Retinal pigment epithelial cell (primary cell): Measurements from ENCODE around the gene MFSD6.
"Not testable (repeated sequence)": the region's sequence is repeated elsewhere in the genome, so short reads cannot be mapped to it uniquely, and the experiment has no call there.

Experiments used
- DNase-seq: peaks from one replicate; pipeline ENCODE4 v3.0.0-alpha.2; 2010; ENCODE audit warnings: low read depth
- H3K4me3 ChIP-seq: 2 replicates; pipeline ENCODE4 v1.5.1; 2011; ENCODE audit warnings: mild to moderate bottlenecking, low read length, control low read depth, moderate library complexity
- CTCF ChIP-seq: conservative IDR thresholded peaks from 2 replicates; pipeline ENCODE4 v1.5.1; 2011; ENCODE audit warnings: low read depth, low read length, control low read depth, inconsistent platforms

MFSD6 gene

GRCh38 chr2:190407662-190408537, at the start of gene MFSD6:
TSS of gene MFSD6 (plus strand) at chr2:190408355. CDS start at chr2:190436030, 27,675 bp downstream.
- no peak for DNase-seq
- H3K4me3 ChIP-seq, result peak within 1 kb of the TSS; percentile 71
- no peak for TF ChIP-seq CTCF

DNA sequence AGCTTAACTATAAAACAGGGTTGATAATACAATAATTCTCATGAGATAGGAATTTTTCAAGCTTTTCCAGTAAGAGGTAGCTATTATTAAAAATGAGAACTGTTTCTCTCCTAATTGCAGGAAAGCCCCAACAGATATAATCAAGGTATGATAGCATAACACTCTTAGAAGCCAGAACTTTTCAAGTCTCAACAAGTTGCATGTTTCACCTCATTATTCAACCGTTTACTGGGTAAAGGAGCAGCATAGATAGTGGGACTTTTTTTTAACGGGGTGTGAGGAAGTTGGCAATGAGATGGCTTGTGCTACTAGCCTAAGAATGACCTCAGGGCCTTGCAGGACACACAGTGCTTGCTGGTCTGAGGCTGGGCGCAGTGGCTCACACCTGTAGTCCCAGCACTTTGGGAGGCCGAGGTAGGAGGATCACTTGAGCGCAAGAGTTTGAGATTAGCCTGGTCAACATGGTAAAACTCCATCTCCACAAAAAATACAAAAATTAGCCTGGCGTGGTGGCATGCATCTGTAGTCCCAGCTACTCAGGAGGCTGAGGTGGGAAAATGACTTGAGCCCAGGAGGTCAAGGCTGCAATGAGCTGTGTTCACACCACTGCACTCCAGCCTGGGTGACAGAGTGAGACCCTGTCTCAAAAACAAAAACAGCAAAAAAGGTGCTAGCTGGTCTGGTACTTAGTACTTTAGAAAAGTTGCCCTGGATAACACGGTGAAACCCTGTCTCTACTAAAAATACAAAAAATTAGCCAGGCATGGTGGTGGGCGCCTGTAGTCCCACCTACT, 49.3 kb upstream of the MFSD6 start:
- not testable (repeated sequence) for H3K4me3 ChIP-seq, DNase-seq

- no peak for TF ChIP-seq CTCF
- no peak overlapping the region for H3K4me3 ChIP-seq
- DNase-seq, result no peak
Measured at GRCh38 chr2:190360561-190360960, 47.6 kb upstream of the MFSD6 start.

DNA sequence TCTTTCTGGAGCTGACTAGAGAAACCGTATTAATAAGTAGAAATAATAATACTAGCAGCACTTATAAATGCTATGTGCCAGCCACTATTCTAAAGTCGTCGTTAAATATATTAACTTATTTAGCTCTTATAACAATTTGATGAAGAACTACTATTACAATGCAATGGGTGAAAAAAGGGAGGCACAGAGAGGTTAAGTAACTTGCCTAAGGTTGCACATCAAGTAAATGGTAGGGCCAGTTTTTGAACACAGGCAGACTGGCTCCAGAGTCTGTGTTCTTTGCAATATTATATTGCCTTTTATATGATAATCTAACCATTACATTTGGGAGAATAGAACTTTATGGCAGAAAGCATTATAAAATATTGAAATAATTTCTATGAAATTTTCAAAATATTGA, 47.2 kb upstream of the MFSD6 start:
- TF ChIP-seq CTCF, result no peak
- no peak overlapping the region for H3K4me3 ChIP-seq
- no peak for DNase-seq

- TF ChIP-seq CTCF, result no peak
- H3K4me3 ChIP-seq, result no peak overlapping the region
- no peak for DNase-seq
Measured at GRCh38 chr2:190361572-190361971, 46.6 kb upstream of the MFSD6 start.

DNA sequence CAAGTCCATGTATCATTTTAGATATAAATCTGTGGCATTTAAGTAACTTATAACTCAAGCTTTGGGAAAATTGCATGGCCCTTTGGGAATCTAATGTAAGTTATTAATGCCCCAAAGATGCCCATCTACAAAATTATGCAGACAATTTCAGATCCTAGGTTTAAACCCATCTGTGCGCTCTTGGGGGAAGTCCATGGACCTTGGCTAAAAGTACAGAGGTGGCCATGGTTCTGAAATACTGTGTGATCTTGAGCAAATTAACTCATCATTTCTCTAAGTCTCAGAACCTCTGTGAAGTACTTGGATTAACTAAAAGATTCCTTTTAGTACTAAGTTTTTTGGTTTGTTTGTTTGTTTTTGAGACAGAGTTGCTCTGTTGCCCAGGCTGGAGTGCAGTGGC, 45.3 kb upstream of the MFSD6 start:
- no peak for DNase-seq
- TF ChIP-seq CTCF, result no peak
- H3K4me3 ChIP-seq, result no peak overlapping the region

- H3K4me3 ChIP-seq, result no peak overlapping the region
- TF ChIP-seq CTCF, result no peak
- no peak for DNase-seq
Measured at GRCh38 chr2:190365499-190366204, 42.5 kb upstream of the MFSD6 start.
